ENCODE data around the gene ADGRG1. TPM values are rescaled to one million over a fixed set of nuclear protein-coding genes. Genes with fewer than 3 reads are reported as not detected.

The ADGRG1 gene
- polyA plus RNA-seq, 1 experiment = 2.1 TPM

- H3K27ac ChIP-seq (ENCODE audit: low read depth, low read length) = no peak overlapping the region
- TF ChIP-seq, protein P1, sequence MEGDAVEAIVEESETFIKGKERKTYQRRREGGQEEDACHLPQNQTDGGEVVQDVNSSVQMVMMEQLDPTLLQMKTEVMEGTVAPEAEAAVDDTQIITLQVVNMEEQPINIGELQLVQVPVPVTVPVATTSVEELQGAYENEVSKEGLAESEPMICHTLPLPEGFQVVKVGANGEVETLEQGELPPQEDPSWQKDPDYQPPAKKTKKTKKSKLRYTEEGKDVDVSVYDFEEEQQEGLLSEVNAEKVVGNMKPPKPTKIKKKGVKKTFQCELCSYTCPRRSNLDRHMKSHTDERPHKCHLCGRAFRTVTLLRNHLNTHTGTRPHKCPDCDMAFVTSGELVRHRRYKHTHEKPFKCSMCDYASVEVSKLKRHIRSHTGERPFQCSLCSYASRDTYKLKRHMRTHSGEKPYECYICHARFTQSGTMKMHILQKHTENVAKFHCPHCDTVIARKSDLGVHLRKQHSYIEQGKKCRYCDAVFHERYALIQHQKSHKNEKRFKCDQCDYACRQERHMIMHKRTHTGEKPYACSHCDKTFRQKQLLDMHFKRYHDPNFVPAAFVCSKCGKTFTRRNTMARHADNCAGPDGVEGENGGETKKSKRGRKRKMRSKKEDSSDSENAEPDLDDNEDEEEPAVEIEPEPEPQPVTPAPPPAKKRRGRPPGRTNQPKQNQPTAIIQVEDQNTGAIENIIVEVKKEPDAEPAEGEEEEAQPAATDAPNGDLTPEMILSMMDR (IDR thresholded peaks at IDR 0.05; ENCODE audit: low read depth, low read length) = no peak
- CTCF ChIA-PET = no interaction called here
- POLR2A ChIA-PET = no interaction called here
- peaks cover 50% of the 10 kb centered on the region for H3K27me3 ChIP-seq (ENCODE audit: control insufficient read depth, insufficient read depth, low read length)
- DNase-seq (ENCODE audit: low read depth, low spot score) = no peak
- H3K9me3 ChIP-seq (ENCODE audit: control insufficient read depth, insufficient read depth, low read length) = no peaks in the 10 kb centered on the region
- no peak overlapping the region for H3K4me3 ChIP-seq (ENCODE audit: low read depth, low read length)
Observed at GRCh38 chr16:57689762-57690558, 61.5 kb downstream of the ADGRG1 start.

- POLR2A ChIA-PET = no interaction called here
- peaks cover 51% of the 10 kb centered on the region for H3K27me3 ChIP-seq (ENCODE audit: control insufficient read depth, insufficient read depth, low read length)
Observed at GRCh38 chr16:57690782-57691471, 62.5 kb downstream of the ADGRG1 start.

DNA sequence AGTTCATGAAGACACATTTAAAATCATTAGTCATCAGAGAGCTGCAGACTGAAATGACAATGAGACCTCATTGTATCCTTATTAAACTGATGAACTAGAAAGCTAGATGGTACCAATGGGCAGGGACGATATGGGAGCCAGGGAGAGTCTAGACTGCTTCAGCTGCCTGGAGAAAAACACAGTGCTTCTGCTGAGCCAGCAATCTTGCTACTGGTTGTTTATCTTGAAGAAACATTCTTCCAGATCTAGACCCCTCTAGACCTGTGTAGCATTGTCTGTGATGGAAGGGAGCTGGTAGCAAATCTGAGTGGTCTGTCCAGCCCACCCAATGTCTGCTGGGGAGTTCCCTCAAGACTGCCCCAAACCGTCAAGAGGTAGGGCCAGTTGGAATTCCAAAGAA lies 64.2 kb downstream of the ADGRG1 start:
- POLR2A ChIA-PET = no interaction called here
- Histone ChIP-seq H3K27ac (ENCODE audit: low read depth, low read length) (no peak overlapping the region), H3K27me3 (ENCODE audit: control insufficient read depth, insufficient read depth, low read length) (peaks cover 47% of the 10 kb centered on the region), H3K9me3 (ENCODE audit: control insufficient read depth, insufficient read depth, low read length) (no peaks in the 10 kb centered on the region), H3K4me3 (ENCODE audit: low read depth, low read length) (no peak overlapping the region)
- CTCF ChIA-PET = no interaction called here
- TF ChIP-seq, protein P1 (IDR thresholded peaks at IDR 0.05; ENCODE audit: low read depth, low read length) = no peak
- no peak for DNase-seq (ENCODE audit: low read depth, low spot score)

More at GRCh38 chr16:57690782-57691471, 62.5 kb downstream of the ADGRG1 start:
- no peak for DNase-seq (ENCODE audit: low read depth, low spot score)
- CTCF ChIA-PET = no interaction called here
- Histone ChIP-seq H3K27ac (ENCODE audit: low read depth, low read length) (no peak overlapping the region), H3K9me3 (ENCODE audit: control insufficient read depth, insufficient read depth, low read length) (no peaks in the 10 kb centered on the region), H3K4me3 (ENCODE audit: low read depth, low read length) (no peak overlapping the region)
- TF ChIP-seq, protein P1 (IDR thresholded peaks at IDR 0.05; ENCODE audit: low read depth, low read length) = no peak

GRCh38 chr16:57693550-57693949 lies 65.1 kb downstream of the ADGRG1 start:
- POLR2A ChIA-PET = no interaction called here
- H3K27me3 ChIP-seq (ENCODE audit: control insufficient read depth, insufficient read depth, low read length) = peaks cover 42% of the 10 kb centered on the region
- CTCF ChIA-PET = no interaction called here

More at GRCh38 chr16:57693550-57693949, 65.1 kb downstream of the ADGRG1 start:
- Histone ChIP-seq H3K9me3 (ENCODE audit: control insufficient read depth, insufficient read depth, low read length) (no peaks in the 10 kb centered on the region; the same call in 1 of the 2 replicates), H3K4me3 (ENCODE audit: low read depth, low read length) (no peak overlapping the region), H3K27ac (ENCODE audit: low read depth, low read length) (no peak overlapping the region)
- TF ChIP-seq, protein P1 (IDR thresholded peaks at IDR 0.05; ENCODE audit: low read depth, low read length) = no peak
- DNase-seq (ENCODE audit: low read depth, low spot score) = no peak

Measured in AG04450 (cell line).